Tibial nerve (tissue), 3 donors: Measurements from ENCODE around the gene GNAQ.

Source experiments
- CTCF ChIP-seq, 5 experiments: fragments of 200-600 bp in 3 of 5; fragments of 450-650 bp in 2 of 5; sonication (generic) in 3 of 5; IDR thresholded peaks; one replicate each; pipeline ENCODE4 v1.5.1; 2016 to 2019; ENCODE audit warnings: antibody characterized with exemption in 5 of 5, mild to moderate bottlenecking in 3 of 5, moderate library complexity in 2 of 5
- POLR2A ChIP-seq, 2 donors: fragments of 450-650 bp; IDR thresholded peaks; one replicate each; pipeline ENCODE4 v1.6.1; 2017; ENCODE audit warnings: antibody characterized with exemption in 2 of 2, mild to moderate bottlenecking in 2 of 2, moderate library complexity in 2 of 2

GRCh38 chr9:78040726-78041125 lies 9.1 kb upstream of the GNAQ start:
- TF ChIP-seq CTCF (IDR thresholded peaks at IDR 0.05) (no peak), POLR2A (IDR thresholded peaks at IDR 0.05) (no peak)
